Measurements from ENCODE around the gene MBOAT1. TPM values are rescaled to one million over a fixed set of nuclear protein-coding genes. Genes with fewer than 3 reads are reported as not detected.

MBOAT1 gene
- polyA plus RNA-seq, 1 of the 3 experiments (the other 2 are of a cell fraction), result 3.0 TPM

DNA sequence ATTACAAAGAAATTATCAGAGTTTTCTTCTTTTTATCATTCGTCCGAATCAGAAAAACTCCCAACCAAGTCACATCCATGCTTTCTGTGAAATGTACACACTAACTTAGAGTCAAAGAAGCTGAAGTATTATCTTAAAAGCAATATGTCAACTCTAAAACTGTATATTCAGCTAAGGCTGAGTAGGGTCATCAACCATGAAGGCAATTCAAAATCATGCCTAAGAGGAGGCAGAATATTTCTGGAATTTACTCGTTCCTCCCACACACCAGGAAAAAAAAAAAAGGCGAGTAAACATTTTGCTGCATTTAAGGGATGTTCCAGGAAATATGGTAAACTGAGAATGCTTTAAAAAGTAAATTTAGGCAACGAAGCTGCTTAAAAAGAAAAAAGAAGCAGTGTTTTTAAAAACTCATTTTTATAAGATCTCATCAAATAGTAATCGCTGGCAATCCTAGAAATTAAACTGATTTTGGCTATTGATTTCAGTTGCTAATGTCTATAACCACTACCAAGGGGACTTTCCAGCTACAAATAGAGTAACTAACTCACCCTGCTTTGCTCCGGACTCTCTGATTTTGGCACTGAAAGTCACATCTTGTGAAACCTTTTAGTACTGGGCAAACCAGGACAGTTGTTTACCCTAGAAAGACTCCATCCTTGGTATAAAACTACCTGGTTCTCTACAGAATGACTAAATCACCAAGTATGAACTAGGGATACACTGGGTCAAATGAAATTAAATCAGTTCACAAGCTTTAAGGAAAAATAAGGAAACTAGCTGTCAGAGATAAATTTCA is 82.8 kb downstream of the MBOAT1 start (continued):
- TF ChIP-seq, protein P1, sequence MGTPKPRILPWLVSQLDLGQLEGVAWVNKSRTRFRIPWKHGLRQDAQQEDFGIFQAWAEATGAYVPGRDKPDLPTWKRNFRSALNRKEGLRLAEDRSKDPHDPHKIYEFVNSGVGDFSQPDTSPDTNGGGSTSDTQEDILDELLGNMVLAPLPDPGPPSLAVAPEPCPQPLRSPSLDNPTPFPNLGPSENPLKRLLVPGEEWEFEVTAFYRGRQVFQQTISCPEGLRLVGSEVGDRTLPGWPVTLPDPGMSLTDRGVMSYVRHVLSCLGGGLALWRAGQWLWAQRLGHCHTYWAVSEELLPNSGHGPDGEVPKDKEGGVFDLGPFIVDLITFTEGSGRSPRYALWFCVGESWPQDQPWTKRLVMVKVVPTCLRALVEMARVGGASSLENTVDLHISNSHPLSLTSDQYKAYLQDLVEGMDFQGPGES (IDR thresholded peaks at IDR 0.05; ENCODE audit: low read depth, low read length), result no peak
- TF ChIP-seq FOXJ3 (CRISPR knock-in tag; IDR thresholded peaks at IDR 0.05) (no peak), NRF1 (IDR thresholded peaks at IDR 0.05; ENCODE audit: low read depth, low read length) (no peak)
- TF ChIP-seq, protein P2, sequence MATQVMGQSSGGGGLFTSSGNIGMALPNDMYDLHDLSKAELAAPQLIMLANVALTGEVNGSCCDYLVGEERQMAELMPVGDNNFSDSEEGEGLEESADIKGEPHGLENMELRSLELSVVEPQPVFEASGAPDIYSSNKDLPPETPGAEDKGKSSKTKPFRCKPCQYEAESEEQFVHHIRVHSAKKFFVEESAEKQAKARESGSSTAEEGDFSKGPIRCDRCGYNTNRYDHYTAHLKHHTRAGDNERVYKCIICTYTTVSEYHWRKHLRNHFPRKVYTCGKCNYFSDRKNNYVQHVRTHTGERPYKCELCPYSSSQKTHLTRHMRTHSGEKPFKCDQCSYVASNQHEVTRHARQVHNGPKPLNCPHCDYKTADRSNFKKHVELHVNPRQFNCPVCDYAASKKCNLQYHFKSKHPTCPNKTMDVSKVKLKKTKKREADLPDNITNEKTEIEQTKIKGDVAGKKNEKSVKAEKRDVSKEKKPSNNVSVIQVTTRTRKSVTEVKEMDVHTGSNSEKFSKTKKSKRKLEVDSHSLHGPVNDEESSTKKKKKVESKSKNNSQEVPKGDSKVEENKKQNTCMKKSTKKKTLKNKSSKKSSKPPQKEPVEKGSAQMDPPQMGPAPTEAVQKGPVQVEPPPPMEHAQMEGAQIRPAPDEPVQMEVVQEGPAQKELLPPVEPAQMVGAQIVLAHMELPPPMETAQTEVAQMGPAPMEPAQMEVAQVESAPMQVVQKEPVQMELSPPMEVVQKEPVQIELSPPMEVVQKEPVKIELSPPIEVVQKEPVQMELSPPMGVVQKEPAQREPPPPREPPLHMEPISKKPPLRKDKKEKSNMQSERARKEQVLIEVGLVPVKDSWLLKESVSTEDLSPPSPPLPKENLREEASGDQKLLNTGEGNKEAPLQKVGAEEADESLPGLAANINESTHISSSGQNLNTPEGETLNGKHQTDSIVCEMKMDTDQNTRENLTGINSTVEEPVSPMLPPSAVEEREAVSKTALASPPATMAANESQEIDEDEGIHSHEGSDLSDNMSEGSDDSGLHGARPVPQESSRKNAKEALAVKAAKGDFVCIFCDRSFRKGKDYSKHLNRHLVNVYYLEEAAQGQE (IDR thresholded peaks at IDR 0.05; ENCODE audit: low read depth, low read length), result no peak

DNA sequence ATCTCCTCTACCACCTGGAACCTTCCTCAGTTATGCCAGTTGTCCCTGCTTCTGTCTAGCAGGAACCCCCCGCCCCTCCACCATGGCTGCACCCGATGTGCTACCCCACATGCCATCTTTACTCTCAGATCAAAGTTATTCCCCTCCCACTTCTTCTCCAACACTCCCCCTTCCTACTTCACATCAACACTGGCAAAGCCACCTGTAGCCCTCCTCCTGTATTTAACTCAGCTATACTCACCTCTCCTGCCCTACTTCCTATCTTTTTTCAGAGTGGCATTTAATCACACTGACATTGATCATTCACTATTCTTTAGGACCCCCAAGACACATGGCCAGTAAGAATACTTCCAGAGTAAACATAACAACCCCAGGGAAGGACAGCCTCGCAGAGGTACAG is 84.3 kb downstream of the MBOAT1 start:
- Histone ChIP-seq H3K36me3 (replicated peaks in 1 of 2; ENCODE audit: control insufficient read depth in 1 of 2, insufficient read depth in 2 of 2, low read length in 1 of 2) (no peaks in the 10 kb centered on the region), H3K27ac (ENCODE audit: low read depth in 2 of 2, low read length in 1 of 2) (no peak overlapping the region), H3K79me2 (ENCODE audit: insufficient read depth) (no peaks in the 10 kb centered on the region), H3K4me3 (ENCODE audit: low read depth in 2 of 2, low read length in 1 of 2) (no peak overlapping the region), H3K9ac (no peak overlapping the region), H3K9me2 (no peaks in the 10 kb centered on the region), H4K20me1 (ENCODE audit: insufficient read depth) (no peaks in the 10 kb centered on the region), H3K4me1 (ENCODE audit: control insufficient read depth in 1 of 2, insufficient read depth in 2 of 2, low read depth in 1 of 2, low read length in 1 of 2) (peaks cover 0 to 6% of the 10 kb centered on the region in 2 experiments; a peak in 2 of 4 replicates), H3K4me2 (no peak overlapping the region), H2AFZ (ENCODE audit: low read depth) (no peak overlapping the region), H3K9me3 (no peaks in the 10 kb centered on the region), H3F3A (replicated peaks; ENCODE audit: insufficient read depth) (no peaks in the 10 kb centered on the region), H3K27me3 (ENCODE audit: insufficient read depth) (no peaks in the 10 kb centered on the region)
- DNase-seq, result no peak
- TF ChIP-seq, protein P3, sequence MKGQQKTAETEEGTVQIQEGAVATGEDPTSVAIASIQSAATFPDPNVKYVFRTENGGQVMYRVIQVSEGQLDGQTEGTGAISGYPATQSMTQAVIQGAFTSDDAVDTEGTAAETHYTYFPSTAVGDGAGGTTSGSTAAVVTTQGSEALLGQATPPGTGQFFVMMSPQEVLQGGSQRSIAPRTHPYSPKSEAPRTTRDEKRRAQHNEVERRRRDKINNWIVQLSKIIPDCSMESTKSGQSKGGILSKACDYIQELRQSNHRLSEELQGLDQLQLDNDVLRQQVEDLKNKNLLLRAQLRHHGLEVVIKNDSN (IDR thresholded peaks at IDR 0.05; ENCODE audit: borderline replicate concordance, low read depth), result no peak
- TF ChIP-seq, protein P4, sequence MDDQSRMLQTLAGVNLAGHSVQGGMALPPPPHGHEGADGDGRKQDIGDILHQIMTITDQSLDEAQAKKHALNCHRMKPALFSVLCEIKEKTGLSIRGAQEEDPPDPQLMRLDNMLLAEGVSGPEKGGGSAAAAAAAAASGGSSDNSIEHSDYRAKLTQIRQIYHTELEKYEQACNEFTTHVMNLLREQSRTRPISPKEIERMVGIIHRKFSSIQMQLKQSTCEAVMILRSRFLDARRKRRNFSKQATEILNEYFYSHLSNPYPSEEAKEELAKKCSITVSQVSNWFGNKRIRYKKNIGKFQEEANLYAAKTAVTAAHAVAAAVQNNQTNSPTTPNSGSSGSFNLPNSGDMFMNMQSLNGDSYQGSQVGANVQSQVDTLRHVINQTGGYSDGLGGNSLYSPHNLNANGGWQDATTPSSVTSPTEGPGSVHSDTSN (IDR thresholded peaks at IDR 0.05), result no peak
- TF ChIP-seq TAF1 (IDR thresholded peaks at IDR 0.05; ENCODE audit: borderline replicate concordance, low read depth, low read length) (no peak), SMC3 (IDR thresholded peaks at IDR 0.05; ENCODE audit: low read depth, low read length) (no peak), RFX5 (IDR thresholded peaks at IDR 0.05; ENCODE audit: low read length) (no peak), ELF1 (IDR thresholded peaks at IDR 0.05) (no peak), MEF2A (IDR thresholded peaks at IDR 0.05; ENCODE audit: borderline replicate concordance, low read depth) (no peak), TEAD4 (IDR thresholded peaks at IDR 0.05; ENCODE audit: borderline replicate concordance, insufficient read depth) (no peak), RXRA (IDR thresholded peaks at IDR 0.05; ENCODE audit: borderline replicate concordance, low read depth) (no peak), NFIC (IDR thresholded peaks at IDR 0.05; ENCODE audit: borderline replicate concordance) (no peak)
- TF ChIP-seq, protein P5, sequence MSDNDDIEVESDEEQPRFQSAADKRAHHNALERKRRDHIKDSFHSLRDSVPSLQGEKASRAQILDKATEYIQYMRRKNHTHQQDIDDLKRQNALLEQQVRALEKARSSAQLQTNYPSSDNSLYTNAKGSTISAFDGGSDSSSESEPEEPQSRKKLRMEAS (IDR thresholded peaks at IDR 0.05; ENCODE audit: low read depth), result no peak
- TF ChIP-seq, protein P1 (IDR thresholded peaks at IDR 0.05; ENCODE audit: low read depth, low read length), result no peak
- ChIA-PET CTCF (interaction anchor here (1.0 to 10.2 kb wide), 12 partner anchors 9 to 52 kb away, joined by 3 to 123 read pairs (median 14); no protein-coding TSS in a partner anchor), POLR2A (no interaction called here)
- 77% methylated on average over 3 of the region's 3 CpGs for WGBS (ENCODE audit: low lambda C conversion rate)

All from SK-N-SH (cell line).